Dermis microvascular lymphatic vessel endothelial cell (primary cell): ENCODE measurements around the gene ZC3H12D. TPM values are rescaled to one million over a fixed set of nuclear protein-coding genes. Genes with fewer than 3 reads are reported as not detected.
"Not testable (repeated sequence)": the region's sequence is repeated elsewhere in the genome, so short reads cannot be mapped to it uniquely, and the experiment has no call there.

Source experiments
- DNase-seq, 2 donors: peaks; one replicate each; pipeline versions ENCODE4 v3.0.0 to v3.0.0-alpha.2; 2010; ENCODE audit warnings: low read depth in 2 of 2
- total RNA-seq: library from RNA; depleted of rRNA; stranded (reverse); fragments of >200 nt; gene quantifications from 2 replicates; pipeline ENCODE4 v1.2.1, GENCODE V29; 2014

Gene ZC3H12D
- total RNA-seq, result under 0.01 TPM in 2 replicates

DNA sequence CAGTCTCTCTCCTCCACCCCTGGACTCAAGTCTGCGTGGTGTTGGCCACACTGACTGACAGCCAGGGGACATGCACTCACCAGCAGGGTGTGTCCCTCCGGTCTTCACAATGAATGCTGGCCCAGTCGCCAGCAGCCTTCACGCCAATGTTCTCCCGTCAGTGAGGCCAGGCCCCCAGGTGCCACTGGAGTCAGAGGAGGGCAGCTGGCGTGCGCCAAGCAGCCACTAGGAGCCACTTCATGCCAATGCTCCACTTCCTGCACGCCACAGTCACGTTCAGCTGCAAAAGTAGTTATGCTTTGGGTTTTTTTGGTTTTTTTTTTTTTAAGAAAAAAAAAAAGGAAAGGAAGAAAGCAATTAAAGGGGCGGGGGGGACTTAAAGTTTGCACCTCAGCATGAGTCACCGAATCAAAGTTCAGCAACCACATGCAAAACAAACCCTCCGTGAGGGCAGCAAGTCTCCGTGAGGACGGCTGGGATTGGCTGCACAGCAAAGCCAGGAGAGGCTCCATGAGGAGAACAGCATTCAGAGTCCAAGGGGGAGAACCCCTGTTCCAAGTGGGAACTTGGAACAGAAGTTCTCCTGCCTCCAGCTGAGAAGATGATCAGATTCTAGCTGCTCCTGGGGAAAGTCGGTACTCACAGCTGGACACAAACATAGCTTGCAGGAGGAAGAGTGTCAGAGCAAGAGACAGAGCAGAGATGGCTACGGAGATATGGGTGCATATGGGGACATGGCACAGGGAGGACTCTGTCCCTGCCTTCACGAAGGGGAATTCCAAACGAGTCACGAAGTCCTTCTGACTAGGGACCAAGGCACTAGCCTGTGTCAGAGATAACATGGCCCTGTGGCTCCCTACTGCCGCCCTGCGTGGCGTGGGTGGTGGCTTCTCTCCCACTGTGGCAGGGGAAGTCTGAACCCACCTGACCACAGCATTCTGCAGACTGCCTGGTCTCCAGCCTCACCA lies at the start of gene ZC3H12D:
ZC3H12D (minus strand) TSS at position 282 of the 968 bp plus-strand sequence. CDS start 10,471 bp downstream, outside the sequence.
- DNase-seq, result peak in 1 of 2 donors; percentile 19

DNA sequence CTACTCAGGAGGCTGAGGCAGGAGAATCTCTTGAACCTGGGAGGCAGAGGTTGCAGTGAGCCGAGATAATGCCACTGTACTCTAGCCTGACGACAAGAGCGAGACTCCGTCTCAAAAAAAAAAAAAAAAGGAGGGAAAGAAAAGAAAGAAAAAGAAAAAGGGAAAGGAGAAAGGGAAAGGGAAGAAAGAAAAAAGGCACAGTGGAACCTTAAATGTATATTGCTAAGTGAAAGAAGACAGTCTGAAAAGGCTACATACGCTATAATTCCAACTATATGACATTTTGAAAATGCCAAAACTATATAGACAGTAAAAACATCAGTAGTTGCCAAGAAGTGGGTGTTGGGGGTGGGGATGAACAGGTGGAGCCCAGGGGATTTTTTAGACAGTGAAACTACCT lies 44.8 kb upstream of the ZC3H12D start:
- DNase-seq, result no peak

DNA sequence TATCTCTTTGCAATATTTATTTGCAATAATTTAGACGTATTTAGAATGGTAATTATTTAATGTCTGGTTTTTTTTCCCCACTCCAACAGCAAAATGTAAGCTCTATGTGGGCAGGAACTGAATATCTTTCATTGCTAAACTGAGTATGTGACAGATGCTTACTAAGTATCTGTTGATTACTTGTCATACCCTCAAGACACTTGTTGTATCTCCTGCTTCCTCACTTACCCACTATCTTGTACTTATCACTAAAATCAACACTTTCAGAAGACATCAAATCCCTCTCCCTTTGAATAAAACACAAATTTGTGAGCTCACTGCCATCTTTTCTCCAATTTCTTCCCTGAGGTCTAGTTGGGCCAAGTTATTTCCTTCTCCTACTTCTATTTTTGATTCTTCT lies 30.7 kb upstream of the ZC3H12D start:
- DNase-seq, result no peak

DNA sequence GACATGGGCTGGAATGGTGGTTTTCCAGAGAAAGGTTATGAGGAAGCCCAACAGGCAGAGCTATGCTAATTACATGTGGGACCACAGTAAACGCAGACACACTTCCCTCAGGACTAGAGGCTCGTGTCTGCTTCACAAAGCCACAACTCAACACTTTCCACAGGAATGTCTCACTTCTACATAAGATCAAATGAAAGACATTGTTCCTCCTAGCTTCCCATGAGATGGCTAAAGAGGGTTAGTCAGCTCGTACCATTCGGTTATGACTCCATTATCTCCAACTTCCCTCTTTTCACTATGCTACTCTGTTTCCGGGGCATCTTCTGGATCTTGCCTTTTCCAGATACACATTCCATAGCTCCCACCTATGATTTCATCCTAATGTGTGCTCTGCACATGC lies 29.1 kb upstream of the ZC3H12D start:
- no peak for DNase-seq

DNA sequence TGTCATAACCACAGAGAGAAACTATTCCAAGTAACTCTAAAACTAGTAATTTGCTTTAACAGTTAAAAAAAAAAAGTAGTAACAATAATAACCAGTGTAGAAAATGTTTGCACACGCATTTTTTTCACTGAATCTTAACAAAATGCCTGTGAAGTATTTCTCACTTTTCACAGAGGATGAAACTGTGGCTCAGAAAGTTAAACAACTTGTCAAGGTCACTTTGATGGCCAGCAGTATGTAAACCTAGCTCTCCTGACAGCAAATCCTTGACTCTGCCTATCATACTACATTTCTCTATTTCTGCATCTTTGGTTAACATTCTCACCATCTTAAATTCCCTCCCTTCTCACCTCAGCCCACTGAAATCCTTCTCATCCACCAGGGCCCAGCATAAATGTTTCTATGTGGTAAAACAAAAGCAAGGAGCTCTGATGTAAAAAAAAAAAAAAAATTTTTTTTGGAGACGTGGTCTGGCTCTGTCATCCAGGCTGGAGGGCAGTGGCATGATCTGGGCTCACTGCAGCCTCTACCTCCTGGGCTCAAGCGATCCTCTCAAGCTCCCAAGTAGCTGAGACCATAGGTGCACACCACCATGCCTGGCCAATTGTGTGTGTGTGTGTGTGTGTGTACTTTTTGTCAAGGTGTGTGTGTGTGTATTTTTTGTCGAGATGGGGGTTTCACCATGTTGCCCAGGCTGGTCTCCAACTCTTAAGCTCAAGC lies 26.1 kb upstream of the ZC3H12D start:
- no peak for DNase-seq

DNA sequence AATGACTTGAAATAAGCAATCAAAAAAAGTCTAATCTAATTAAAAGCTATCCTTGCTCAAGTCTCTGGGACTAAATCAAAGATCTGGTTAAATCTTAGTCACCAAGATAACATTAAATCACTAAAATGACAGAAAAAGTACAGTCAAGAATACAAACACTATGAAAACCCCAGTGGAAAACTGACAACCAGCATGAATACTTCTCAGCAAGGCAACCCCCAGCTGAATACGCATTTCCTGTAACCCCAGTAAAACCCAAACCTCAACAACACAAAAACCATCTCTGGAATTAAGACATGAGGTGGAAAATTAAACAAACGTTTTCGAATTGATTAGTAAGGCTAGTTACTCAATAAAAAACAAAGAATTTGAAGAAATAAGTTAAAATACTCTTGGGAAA lies 23.7 kb upstream of the ZC3H12D start:
- DNase-seq, result no peak

DNA sequence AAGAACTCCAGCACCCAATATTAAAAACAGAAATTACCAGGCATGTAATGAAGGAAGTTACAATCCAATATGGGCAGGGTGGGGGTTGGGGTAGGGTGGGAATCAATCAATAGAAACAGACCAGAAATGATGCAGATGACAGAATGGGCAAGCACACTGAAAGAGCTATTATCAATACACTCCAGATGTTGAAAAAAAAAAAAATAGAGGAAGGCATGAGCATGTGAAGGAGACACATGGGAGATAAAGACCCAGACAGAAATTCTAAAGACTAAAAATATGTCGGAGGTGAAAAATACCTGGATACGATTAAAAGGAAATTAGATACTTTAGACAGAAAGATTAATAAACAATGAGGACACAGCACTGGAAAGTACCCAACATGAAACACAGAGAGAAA lies 19.1 kb upstream of the ZC3H12D start:
- DNase-seq, result no peak

DNA sequence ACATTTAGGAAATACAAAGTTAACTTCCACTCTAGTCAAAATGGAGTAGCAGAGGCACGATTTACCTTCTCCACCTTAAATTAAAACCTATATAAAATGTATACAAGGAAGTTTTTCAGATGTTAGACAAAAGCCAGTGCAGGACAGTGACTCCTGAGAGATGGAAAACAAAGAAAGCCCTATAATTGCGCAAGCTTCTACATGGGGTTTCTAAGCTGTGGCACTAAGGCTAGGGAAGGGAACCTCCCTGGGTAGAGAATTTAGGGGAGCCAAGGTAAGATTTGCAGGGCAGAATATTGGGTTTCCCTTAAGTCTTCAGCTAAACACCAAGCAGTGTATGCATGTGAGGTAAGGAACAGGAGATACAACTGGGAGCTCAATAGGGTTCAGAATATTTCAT lies 18.5 kb upstream of the ZC3H12D start:
- no peak for DNase-seq

DNA sequence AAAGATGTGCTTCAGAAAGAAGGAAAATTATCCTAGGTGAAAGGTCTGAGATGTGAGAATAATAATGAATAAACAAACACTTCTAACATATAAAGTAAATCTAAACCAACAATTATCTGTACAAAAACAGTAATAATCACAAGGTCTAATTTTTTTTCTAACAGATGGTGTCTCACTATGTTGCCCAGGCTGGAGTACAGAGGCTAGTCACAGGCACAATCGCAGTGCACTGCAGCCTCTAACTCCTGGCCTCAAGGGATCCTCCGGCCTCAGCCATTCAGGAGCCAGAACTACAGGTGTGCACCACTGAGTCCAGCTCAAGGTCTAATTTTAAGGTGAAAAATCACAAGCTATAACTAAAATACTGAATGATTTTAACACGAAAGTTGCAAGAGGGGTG lies 17.0 kb upstream of the ZC3H12D start:
- DNase-seq, result no peak

DNA sequence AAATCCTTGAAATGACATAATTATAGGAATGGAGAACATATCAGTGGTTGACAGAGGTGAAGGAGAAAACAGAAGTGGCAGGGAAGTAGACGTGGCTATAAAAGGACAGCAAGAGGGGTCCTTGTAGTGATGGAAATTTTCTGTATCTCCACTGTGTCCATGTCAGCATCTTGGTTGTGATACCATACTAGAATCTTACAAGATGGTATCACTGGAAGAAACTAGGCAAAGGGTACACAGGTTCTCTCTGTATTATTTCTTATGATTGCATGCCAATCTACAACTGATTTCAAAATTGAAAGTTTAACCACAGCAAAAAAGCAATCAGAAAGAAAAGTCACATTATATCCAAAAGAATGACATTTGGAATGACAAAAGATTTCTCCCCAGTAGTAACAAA lies 16.4 kb upstream of the ZC3H12D start:
- DNase-seq, result no peak

DNA sequence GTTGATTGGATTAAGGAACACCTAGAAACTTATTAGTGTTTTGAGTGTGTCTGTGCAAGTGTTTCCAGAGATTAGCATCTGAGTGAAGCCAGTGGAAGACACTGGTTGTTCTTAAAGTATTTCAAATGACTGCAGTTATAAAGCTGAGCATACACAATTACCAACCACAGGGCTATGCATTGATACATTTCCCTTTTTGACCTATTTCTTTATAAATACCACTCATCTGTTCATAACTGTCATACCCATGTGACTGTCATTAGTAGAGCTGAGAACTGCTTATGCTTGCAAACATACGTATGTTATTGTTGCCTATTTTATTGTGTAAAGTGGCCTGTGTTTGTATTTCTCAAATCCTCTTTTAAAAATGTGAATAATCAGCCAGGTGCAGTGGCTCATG lies 15.3 kb upstream of the ZC3H12D start:
- no peak for DNase-seq

DNA sequence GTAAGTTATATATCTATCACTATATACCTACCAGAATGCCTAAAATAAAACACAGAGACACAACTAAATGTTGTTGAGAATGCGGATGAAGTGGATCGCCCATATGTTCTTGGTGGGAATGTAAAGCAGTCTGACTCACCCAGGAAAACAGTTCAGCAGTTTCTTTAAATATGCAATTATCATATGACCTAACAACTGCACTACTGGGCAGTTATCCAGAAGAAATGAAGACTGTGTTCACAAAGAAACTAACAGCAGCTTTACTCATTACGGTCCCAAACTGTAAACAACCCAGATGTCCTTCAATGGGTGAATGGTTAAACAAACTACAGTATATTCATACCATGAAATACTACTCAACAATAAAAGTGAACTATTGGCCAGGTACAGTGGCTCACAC lies 14.3 kb upstream of the ZC3H12D start:
- DNase-seq, result peak in 1 of 2 donors; percentile 55

DNA sequence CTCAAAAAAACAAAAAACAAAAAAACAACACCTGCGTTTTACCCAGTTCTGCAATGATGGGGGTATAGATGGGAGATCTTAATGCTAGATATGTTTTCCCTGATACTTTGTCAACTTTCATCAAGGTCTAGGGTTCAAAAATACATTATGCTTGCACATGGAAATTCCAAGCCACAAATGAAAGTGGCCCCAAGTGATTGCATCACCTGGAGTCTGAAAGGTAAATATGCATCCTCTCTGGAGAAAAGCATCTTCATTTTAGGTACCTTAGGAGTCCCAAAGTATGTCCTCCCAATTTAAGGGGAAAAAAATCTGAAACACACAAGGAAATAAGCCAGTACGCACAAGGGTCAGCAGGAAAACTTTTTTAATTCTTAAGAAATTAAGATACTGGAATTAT lies 12.6 kb upstream of the ZC3H12D start:
- DNase-seq, result no peak

DNA sequence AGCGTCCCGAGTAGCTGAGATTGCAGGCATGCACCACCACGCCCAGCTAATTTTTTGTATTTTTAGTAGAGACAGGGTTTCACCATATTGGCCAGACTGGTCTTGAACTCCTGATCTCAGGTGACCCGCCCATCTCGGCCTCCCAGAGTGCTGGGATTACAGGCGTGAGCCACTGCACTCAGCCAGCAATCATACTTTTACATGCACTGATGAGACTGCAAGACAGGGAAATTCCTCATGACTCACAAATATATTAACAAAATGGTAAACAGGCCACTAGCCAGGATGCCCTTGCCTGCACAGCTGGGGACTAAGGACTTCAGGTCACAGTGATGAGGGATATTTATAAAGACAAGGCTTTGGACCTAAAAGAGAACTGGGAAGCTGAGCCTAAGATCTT lies 11.8 kb upstream of the ZC3H12D start:
- DNase-seq, result peak in 1 of 2 donors; percentile 30

DNA sequence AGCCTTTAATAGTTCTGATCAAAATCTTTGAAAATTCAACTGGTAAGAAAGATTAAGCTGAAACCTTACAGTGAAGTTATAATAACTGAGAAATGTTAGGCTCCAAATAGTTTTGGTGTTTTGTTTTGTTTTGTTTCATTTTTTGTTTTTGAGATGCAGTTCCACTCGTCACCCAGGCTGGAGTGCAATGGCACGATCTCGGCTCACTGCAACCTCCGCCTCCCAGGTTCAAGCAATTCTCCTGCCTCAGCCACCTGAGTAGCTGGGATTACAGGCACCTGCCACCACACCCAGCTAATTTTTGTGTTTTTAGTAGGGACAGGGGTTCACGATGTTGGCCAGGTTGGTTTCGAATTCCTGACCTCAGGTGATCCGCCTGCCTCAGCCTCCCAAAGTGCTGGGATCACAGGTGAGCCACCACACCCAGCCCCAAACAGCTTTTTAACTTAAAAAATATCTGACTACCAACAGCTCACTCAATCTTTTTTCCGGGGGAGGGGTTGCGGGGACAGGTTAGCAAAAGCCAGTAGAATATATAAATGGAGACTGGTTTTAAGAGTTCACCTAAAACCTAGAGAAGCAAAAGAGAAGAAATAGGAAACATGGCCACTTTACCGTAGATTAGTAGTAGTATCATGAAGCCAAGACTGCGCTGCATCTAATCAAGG lies 10.7 kb upstream of the ZC3H12D start:
- not testable (repeated sequence) for DNase-seq

DNA sequence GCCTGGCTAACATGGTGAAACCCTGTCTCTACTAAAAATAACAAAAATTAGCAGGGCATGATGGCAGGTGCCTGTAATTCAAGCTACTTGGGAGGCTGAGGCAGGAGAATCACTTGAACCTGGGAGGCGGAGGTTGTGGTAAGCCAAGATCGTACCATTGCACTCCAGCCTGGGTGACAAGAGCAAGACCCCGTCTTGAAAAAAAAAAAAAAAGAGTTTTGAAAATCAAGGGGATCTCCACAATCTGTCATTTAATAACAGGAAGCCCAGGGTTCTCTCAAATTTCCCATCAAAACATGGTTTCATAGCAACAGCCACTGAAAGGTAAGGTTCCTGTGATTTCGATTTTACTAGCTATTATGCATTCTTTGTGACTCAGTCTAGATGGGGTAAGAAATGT lies 10.0 kb upstream of the ZC3H12D start:
- not testable (repeated sequence) for DNase-seq

DNA sequence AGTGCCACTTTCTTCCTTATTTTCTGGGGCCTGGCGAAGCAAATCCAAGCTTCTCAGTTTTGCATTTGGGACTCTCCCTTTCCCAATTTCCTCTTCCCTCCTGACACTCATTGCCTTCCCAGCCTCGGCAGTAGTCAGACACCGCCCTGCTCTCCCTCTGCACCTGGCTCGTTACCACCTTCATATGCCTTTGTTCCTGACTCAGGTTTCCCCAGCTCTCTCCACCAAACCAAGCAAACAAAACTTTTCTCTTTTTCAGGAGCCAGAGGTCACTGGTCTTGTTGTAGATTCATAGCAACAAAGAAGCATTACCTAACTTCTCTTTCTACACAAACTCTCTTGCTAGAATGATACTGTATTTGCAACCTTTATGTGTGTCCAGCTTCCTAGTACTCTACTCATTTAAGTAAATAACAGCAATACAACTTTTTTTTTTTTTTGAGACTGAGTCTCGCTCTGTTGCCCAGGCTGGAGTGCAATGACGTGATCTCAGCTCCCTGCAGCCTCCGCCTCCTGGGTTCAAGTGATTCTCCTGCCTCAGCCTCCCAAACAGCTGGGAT lies 9.0 kb upstream of the ZC3H12D start:
- no peak for DNase-seq

DNA sequence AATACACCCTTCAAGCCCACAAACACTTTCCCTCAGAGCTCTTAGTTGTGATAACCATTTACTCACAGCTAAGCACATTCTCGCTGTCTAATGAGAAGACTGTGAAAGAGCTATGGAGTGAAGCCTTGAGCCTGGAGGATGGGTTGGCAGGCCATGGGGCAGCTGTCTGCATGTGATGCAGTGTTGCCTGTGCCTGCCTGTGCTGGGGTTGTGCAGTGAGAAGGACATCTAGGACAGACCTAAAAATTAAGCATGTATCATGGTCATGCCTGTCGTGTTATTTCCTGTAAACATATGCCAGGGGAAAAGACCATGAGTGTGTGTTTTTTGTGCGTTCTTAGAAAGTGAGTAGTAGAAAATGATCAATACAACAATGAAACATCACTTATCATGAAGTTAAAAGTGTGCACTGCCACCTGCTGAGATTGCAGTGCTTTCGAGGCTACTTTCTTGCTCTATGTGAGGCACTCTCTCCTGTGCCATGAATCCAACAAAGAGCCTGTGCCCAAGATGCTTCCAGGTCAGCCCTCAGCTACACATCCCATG lies 8.1 kb upstream of the ZC3H12D start:
- DNase-seq, result no peak

DNA sequence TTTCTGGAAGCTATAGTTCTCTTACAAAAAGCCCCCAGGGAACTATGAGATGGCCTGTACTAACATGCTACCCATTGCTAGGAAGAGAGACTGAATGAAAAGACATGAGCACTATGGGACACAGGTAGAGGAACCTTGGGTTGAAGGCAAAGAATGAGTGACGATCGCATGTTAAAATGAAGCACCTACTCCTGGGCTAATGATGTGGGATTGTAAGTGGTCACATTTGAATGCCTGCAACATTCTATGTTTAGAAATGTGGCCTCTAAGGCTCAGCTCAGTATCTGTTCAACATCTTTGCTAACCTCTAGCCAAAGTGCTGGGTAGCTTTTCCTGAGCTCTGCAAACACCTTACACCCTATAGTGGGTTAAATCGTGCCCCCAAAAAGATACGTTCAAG lies 5.2 kb upstream of the ZC3H12D start:
- no peak for DNase-seq

DNA sequence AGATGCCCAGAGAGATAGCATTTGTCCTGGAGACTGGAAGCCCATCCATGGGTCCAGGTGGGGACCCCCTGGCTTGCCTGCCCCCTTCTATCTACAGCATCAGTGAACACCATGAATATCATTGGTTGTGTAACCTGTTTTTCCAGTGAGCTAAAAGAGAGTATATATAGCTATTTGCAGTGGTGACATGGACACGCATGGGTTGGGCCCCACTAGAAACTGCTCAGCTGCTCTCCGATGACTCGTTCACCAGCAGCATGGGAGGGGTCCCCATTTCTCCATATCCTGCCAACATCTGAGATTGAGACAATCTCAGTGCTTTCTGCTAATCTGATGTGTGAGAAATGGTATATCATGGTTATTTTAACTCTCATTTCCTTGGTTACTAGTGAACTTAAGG lies 4.0 kb upstream of the ZC3H12D start:
- DNase-seq, result no peak

DNA sequence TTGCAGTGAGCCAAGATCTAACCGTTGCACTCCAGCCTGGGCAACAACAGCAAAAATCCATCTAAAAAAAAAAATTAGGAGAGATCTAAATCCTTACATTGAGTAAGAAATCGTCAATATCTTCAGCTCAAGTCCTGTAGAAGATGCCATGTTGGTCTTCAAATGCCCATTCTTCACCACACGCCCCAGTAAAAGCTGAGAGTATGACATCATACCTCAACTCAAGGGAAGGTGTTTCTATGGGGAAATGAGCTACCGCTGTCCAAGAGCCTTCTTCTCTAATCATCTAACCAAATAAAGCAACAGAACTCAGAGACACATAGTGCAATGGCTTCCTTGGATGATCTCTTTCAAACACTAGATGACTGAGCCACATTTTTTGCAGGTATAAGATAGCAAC lies 2.5 kb upstream of the ZC3H12D start:
- DNase-seq, result no peak
